ENCODE data around the gene ANKS1B. TPM values are rescaled to one million over a fixed set of nuclear protein-coding genes. Genes with fewer than 3 reads are reported as not detected.
"Not testable (repeated sequence)": the region's sequence is repeated elsewhere in the genome, so short reads cannot be mapped to it uniquely, and the experiment has no call there.

Gene ANKS1B
- total RNA-seq, 1 donor from 2014 or later, result 0.46 TPM

DNA sequence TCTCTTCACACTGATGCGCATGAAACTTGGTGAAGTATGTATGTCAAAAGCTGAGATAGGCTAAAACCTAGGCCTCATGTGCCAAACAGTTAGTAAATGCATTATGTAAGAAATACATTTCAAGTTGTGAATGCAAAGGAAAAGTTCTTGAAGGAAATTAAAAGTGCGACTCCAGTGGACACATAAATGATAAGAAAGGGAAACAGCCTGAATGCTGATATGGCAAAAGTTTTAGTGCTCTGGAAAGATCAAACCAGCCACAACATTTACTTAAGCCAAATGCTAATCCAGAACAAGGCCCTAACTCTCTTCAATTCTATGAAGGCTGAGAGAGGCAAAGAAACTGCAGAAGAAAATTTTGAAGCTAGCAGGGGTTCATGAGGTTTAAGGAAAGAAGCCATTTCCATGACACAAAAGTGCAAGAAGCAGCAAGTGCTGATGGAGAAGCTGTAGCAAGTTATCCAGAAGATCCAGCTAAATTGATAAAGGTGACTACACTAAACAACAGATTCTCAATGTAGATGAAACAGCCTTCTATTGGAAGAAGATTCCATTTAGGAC, 262.9 kb downstream of the ANKS1B start:
- no peak overlapping the region for H3K4me3 ChIP-seq (ENCODE audit: low read depth, low read length)
- TF ChIP-seq, protein P1, sequence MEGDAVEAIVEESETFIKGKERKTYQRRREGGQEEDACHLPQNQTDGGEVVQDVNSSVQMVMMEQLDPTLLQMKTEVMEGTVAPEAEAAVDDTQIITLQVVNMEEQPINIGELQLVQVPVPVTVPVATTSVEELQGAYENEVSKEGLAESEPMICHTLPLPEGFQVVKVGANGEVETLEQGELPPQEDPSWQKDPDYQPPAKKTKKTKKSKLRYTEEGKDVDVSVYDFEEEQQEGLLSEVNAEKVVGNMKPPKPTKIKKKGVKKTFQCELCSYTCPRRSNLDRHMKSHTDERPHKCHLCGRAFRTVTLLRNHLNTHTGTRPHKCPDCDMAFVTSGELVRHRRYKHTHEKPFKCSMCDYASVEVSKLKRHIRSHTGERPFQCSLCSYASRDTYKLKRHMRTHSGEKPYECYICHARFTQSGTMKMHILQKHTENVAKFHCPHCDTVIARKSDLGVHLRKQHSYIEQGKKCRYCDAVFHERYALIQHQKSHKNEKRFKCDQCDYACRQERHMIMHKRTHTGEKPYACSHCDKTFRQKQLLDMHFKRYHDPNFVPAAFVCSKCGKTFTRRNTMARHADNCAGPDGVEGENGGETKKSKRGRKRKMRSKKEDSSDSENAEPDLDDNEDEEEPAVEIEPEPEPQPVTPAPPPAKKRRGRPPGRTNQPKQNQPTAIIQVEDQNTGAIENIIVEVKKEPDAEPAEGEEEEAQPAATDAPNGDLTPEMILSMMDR (conservative IDR thresholded peaks at IDR 0.05; ENCODE audit: low read depth, low read length), result no peak
- DNase-seq (ENCODE audit: low read depth), result no peak

DNA sequence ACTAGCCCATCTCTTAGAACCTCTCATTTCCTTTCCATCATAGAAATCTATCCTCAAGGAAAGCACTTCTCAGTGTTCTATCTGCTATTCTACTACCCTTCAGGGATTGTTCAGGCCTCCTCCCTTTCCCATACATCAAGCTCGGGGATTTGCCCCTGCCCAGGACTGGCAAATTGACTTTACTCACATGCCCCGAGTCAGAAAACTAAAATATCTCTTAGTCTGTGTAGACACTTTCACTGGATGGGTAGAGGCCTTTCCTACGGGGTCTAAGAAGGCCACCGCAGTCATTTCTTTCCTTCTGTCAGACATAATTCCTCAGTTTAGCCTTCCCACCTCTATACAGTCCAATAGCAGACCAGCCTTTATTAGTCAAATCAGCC, 264.7 kb downstream of the ANKS1B start:
- H3K4me3 ChIP-seq (ENCODE audit: low read depth, low read length); DNase-seq (ENCODE audit: low read depth): not testable (repeated sequence)

DNA sequence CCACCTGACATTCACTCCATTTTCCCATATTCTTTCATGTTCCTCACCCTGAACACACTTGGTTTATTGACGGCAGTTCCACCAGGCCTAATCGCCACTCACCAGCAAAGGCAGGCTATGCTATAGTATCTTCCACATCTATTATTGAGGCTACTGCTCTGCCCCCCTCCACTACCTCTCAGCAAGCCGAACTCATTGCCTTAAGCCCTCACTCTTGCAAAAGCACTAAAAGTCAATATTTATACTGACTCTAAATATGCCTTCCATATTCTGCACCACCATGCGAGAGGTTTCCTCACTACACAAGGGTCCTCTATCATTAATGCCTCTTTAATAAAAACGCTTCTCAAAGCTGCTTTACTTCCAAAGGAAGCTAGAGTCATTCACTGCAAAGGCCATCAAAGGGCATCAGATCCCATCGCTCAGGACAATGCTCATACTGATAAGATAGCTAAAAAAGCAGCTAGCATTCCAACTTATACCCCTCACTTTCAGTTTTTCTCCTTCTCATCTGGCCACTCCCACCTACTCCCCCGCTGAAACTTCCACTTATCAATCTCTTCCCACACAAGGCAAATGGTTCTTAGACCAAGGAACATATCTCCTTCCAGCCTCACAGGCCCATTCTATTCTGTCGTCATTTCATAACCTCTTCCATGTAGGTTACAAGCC, 265.2 kb downstream of the ANKS1B start:
- not testable (repeated sequence) for H3K4me3 ChIP-seq (ENCODE audit: low read depth, low read length); DNase-seq (ENCODE audit: low read depth)

DNA sequence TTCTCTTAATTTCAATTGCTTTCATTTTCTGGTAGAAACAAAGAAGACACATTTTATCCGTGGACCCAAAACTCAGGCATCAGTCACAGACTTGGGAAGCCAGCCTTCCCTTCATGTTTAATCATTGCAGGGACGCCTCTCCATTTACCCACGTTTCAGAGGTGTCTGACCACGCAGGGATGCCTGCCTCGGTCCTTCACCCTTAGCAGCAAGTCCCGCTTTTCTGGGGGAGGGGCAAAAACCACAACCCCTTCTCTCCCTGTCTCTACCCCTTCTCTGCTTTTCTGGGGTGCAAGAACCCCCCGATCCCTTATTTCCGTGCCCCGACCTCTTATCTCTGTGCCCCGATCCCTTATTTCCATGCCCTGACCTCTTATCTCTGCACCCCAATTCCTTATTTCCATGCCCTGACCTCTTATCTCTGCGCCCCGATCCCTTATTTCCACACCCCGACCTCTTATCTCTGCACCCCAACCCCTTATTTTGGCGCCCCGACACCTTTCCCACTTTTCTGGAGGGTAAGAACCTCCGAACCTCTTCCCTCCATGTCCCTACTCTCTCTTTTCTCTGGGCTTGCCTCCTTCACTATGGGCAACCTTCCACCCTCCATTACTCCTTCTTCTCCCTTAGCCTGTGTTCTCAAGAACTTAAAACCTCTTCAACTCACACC, 268.8 kb downstream of the ANKS1B start:
- not testable (repeated sequence) for H3K4me3 ChIP-seq (ENCODE audit: low read depth, low read length); DNase-seq (ENCODE audit: low read depth)

DNA sequence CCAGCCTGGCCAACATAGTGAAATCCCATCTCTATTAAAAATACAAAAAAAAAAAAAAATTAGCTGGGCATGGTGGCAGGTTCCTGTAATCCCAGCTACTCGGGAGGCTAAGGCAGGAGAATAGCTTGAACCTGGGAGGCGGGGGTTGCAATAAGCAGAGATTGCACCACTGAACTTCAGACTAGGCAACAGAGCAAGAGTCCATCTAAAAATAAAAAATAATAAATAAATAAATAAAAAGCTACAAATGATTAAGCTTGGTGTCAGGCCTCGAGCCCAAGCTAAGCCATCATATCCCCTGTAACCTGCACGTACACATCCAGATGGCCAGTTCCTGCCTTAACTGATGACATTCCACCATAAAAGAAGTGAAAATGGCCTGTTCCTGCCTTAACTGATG, 269.8 kb downstream of the ANKS1B start:
- H3K4me3 ChIP-seq (ENCODE audit: low read depth, low read length); DNase-seq (ENCODE audit: low read depth): not testable (repeated sequence)

DNA sequence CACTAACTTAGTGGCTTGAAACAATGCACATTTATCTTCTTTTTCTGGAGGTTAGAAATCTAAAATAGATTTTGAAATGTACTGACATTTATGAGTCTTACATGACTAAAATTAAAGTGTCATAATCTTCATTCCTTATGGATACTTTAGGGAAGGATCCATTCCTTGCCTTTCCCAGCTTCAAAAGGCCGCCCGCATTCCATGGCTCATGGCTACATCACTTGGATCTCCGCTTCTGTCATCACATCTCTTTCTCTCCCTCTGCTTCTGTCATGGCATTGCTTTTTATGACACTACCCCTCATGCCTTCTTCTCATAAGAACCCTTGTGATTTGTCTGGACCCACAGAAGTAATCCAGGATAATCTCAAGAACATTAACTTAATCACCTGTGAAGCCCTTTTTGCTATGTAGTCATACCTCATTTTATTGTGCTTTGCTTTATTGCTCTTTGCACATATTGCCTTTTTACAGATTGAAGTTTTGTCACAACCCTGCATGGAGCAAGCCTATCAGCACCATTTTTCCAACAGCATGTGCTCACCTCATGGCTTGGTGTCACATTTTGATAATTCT, 270.7 kb downstream of the ANKS1B start:
- DNase-seq (ENCODE audit: low read depth), result no peak
- no peak overlapping the region for H3K4me3 ChIP-seq (ENCODE audit: low read depth, low read length)
- TF ChIP-seq, protein P1 (conservative IDR thresholded peaks at IDR 0.05; ENCODE audit: low read depth, low read length), result no peak

DNA sequence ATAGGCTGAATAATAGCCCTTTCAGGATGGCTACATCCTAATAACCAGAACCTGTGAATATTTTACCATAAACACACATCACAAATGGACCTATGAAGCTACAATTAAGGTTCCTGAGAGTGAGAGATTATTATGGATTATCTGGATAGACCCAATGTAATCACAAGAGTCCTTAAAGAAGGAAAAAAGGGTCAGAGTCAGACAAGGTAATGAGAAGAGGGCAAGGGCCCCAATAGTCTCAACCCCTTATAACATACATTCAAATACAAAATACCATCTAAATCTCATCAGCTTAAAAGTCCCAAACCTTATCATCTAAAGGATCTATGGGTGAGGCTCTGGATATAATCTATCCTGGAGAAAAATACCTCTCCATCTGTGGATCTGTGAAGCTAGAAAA, 272.5 kb downstream of the ANKS1B start:
- H3K4me3 ChIP-seq (ENCODE audit: low read depth, low read length), result no peak overlapping the region
- TF ChIP-seq, protein P1 (conservative IDR thresholded peaks at IDR 0.05; ENCODE audit: low read depth, low read length), result no peak
- no peak for DNase-seq (ENCODE audit: low read depth)

DNA sequence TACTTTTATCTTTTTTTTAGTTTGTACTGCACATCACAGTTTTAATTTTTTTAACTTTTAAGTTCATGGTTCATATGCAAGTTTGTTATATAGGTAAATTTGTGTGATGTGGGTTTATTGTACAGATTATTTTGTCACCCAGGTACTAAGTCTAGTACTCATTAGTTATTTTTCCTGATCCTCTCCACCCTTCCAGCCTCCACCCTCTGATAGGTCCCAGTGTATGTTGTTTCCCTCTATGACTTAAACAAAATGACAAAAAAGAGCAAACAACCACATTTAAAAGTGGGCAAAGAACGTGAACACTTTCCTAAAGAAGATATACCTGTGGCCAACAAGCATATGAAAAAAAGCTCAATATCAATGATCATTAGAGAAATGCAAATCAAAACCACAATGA, 273.5 kb downstream of the ANKS1B start:
- H3K4me3 ChIP-seq (ENCODE audit: low read depth, low read length), result no peak overlapping the region
- no peak for DNase-seq (ENCODE audit: low read depth)
- TF ChIP-seq, protein P1 (conservative IDR thresholded peaks at IDR 0.05; ENCODE audit: low read depth, low read length), result no peak

DNA sequence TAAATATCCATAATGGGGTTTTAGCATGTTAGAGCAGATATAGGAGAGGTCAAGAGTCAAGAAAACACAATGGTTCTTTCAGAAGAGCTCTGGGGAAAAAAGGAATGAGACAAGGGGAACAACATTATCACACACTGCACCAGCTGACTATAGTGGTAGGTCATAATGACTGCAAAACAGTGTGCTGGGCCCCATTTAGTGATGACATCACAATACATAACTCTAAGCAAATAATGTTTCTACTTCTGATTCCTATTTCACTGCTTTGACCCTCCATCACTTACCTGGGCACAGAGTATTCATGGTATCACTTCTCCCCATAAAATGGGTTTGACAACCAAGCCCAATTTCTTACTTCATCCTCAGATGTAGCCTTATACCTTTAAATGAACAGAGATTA, 275.1 kb downstream of the ANKS1B start:
- TF ChIP-seq, protein P1 (conservative IDR thresholded peaks at IDR 0.05; ENCODE audit: low read depth, low read length), result no peak
- DNase-seq (ENCODE audit: low read depth), result no peak
- H3K4me3 ChIP-seq (ENCODE audit: low read depth, low read length), result no peak overlapping the region
